ENCODE measurements around the gene CCNY.

The CCNY gene

DNA sequence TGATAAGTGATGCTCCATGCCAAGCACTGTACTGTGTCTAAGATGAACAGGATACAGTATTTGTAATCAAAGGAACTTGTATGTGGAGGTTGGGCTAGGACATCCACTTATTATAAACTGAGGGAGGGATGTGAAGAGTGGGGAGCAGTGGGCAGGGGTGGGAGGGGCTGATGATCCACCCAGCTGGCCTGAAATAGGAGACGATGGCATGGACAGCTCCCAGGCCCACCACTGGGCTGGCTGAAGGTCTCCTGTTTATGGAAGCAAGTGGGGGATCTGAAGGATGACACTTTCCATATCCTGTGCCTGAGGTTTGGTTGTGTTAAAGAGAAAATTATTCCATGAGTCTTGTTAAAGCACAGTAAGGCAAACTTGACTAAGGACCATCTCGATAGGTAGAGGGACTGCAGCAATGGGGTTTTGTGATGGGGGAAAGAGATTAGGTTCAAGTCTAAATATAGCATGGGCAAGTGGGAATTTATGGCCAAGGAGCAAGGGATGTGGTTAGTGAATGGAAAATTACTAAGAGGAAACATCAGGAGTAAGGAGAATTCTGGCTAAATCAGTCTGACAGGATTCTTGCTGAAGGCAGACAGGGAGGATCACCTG lies 124.6 kb downstream of the CCNY start:
- DNase-seq, result no peak

DNA sequence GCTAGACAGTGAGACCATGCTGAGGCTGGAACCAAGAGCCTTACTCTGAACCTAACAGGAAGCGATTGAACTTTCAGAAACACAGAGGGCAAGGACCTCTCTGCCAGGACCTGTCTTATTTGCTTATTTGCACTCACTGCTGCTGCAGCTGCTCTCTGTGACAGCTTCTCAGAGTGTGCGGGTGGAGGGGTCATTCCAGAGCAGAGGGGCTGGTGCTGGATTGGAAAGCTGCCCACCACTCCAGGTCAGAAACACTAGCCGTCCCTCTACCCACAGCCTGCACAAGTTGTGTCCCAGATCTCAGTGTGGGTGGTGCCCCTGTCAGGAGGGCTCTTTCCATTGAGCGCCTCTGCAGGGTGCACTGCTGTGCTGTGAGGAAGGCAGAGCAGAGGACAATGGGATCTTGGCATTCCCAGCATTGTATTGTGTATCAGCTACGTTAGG lies 126.2 kb downstream of the CCNY start:
- no peak for DNase-seq

DNA sequence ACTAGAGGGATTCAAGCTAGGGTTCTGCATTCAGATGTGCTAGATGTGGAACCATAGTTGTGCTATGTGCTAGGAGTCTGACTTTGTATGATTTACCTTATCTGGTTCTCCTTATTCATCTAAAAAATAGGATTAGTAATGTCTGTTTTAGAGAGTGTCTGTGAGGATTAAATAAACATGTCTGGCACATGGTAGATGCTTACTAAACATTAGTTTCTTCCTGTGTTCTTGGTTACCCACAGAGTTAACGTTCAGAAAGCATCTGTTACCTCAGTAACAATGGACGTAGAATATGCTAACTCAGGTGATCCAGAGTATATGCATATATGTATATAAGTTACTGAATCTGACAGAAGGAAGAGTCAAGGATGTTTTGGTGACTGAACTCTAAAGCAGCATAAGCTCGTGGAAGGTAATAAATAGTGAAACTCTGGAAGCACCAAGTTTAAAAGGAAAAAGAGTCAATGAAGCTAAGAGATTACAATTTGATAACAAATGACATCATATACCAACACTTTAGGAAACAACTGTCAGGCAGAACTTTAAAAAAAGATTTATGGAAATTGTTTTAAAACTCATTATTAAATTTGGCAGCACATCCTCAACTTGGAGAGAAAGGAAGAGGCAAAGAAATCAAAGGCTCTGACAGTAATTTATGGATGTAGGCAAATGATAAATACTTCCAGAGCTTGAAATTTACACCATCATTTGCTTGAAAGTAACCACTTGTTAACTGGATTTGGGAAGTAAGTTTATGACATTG lies 127.0 kb downstream of the CCNY start:
- no peak for DNase-seq

DNA sequence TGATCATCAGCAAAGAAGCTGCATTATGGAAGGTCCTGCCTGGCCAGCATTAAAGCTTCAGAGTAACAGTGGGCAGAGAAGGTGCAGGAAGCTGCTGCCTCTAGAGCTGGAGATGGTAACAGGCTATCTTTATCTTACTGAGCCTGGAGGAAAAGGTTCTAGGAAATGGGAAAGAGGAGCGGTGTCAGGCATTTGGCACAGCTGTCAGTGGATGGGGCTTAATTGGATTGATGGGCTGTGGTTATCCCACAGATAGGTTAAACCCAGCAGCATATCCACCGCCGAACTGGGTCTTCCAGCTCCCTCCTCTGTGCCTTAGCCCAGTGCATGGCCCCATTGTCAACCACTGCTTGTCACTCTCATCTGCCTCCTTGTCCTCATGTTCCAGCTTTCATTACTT lies 127.6 kb downstream of the CCNY start:
- DNase-seq, result no peak

DNA sequence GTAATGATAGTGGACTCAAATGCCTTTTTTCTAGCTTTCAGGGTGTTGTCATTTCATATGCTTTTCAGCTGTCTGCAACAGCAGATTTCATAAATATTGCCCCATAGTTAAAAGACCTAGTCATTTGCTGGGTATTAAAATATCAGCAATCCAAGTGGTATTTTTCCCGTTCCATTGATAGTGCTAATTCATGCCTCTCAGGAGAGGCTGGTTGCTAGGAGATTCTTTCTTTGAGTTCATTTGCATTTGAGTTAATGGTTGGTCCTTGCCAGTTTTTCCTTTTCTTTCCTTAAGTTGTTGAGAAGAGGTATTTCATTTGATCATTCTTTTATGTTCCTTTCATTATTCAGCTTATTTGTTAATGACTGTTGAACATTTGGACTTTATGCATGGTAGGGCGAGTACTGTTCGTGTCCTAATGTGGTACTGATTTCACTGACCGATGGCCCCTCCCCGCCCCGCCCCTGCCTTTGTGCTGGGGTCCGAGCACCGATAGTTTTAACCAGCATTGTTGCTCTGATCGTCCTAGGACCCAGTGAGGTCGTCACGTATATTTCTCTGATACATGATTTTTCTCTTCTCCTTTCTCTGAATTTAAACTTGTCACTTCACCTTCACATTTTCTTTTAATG lies 128.6 kb downstream of the CCNY start:
- no peak for DNase-seq

DNA sequence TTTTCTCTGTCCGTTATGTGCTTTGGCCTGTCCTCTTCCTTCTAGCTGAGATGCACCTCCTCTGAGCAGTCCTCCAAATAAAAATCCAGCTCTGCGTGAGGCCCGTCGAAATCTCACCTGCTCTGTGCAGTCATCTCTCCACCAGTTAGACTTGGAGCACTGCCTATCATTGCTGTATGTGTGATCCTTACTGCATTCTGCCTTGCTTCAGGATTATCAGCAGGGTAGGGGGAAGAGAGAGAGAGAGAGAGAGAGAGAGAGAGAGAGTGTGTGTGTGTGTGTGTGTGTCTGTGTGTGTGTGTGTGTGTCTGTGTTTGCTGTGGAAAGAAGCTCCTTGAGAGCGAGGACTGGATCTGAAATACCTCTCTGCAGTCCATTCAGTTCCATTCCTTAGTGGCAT lies 129.4 kb downstream of the CCNY start:
- DNase-seq, result no peak

DNA sequence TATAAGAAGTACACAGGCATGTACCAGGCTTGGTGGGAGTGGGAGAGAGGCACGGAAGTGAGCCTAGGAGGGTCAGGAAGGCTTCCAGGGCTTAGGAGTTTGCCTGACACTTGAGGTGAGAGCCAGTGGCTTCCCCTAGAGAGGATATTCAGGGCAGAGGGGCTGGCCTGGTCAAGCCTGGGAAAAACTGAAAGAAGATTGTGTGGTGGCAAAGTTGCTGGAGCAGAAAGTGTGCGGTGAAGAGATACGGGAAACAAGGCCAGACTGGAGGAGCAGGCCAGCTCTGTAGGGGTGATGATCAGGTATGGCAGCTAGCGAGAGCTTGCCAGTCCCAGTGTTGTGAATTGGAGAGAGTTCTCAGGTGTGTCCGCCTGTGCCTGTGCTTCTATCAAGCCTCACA lies 129.9 kb downstream of the CCNY start:
- DNase-seq, result no peak

DNA sequence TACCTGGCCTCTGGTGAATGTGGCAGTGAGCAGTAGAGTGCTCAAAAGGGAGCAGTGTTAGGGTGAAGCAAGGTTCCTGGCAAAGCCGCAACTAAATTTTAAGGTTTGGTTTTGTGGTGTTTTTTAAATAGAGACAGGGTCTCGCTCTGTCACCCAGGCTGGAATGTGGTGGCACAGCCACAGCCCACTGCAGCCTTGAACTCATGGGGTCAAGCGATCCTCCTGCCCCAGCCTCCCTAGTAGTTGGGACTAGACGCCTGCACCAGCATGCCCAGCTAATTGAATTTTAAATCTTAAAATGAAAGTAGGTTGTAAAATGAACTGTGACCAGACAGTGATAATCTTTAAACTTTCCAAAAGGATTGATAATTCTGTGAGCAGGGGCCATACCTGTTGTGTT lies 130.4 kb downstream of the CCNY start:
- no peak for DNase-seq

DNA sequence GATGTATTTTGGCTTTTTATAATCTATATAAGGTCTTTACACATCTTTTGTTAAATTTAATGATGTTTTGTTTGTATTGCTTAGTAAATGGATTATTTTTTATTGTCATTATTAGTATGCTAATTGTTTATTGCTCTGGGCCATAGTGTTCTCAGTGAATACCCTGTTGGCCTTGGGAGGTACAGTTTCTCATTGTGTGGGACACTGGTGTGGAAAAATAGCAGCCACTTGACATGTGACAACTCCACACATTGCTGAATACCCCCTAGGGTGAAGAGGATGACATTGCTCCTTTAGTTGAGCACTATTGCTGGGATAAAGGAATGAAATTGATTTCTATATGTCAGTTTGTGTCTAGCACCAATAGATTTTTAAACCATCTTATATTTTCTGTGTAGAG lies 130.9 kb downstream of the CCNY start:
- DNase-seq, result no peak

DNA sequence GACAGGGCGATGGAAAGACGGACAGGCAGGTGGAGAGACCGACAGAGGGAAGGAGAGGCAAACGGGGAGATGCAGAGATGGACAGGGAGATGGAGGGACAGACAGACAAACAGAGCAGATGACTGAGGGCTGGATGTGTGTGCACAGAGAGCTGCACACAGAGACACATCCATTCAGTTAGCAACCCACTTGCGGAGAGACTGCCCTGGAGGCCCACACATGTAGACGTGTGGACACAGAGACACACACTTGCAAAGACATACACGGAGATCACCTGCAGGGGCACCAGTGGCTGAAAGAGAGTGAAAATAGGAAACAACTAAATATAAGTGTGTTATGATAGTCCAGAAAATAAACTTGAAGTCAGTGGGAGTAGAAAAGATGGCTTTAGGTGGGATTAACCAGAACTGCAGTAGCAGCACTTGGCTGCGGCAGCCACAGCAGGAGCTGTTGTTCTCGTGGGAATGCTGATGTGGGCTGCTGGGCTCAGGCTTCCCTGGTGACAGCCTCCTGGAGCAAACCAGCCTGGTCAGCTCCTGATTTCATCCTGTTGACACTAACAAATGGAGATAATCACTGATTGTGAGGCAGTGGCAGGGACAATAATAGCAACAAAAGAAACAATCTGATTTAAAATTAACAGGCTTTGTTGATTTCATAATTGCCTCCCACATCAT lies 134.1 kb downstream of the CCNY start:
- no peak for DNase-seq

DNA sequence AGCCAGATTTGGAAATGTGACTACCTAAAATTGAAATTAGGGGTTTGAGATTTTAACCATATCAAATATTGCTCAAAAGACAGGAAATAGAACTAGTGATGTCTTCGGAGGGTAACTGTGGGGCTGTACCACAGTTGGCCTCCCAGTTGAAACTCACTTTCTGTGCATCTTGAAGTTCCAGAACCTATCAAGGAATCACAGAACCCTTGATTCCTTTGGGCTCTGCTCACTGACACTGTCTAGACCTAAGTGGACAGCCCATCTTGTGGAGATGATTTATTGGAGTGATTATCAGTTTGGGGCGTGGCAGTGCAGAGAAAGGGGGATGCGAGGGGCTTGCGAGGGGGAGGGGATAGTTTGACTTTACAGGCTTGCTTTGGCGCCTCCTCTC lies 134.6 kb downstream of the CCNY start:
- no peak for DNase-seq

DNA sequence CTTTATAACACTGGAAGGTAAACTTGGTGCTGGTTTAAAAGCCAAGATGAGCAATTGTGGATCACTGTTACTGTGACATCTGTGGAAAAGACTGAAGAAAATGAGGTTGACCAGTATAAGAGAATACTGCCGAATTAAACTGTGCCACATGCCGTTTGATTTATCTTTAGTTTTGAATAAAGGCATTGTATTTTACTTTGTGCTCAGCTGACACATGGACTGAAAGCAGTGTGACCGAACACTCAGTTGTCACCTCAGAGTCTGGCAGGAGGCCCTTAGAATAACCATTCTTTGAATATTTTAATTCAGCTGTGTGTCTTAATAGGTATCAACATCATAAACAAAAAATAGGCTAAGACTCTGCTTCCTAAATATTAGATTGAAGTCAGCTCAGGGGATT lies 135.1 kb downstream of the CCNY start:
- no peak for DNase-seq

DNA sequence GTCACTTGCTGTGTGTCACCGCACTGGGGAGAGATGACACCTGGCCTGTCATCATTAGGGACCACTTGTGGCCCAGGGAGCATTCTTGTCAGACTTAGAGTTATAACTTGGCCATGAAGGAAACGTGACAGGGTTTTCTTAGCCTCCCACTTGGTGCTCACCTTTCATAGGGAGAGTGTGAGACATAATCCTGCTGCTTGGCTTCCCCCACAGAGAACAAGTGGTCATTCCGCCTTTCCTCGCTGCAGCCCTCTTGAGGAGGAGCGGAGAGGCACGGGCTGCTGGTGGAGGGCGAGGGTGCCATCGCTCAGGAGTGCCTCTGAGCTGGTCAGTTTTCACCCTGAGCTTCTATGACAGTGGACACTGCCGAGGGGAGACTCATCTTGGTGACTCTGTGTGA lies 143.8 kb downstream of the CCNY start:
- no peak for DNase-seq

DNA sequence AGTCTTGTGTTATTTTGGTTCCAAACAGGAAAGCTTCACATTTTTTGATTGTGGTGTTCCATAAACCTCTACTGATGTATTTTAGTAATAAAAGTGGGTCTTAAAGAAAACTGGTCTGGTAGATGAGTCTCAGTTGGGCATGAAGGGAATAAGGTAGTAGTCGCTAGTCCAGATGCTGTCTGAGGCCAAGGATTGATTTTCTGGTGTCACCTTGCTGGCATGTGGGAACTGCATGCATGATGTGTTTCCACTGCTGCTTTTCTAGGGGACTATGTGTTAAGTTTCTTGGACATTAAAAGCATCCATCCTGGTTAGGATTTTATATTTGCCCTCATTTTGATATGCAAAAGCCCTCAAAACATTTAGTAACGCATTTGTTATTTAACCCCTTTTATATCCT lies 145.1 kb downstream of the CCNY start:
- DNase-seq, result no peak

DNA sequence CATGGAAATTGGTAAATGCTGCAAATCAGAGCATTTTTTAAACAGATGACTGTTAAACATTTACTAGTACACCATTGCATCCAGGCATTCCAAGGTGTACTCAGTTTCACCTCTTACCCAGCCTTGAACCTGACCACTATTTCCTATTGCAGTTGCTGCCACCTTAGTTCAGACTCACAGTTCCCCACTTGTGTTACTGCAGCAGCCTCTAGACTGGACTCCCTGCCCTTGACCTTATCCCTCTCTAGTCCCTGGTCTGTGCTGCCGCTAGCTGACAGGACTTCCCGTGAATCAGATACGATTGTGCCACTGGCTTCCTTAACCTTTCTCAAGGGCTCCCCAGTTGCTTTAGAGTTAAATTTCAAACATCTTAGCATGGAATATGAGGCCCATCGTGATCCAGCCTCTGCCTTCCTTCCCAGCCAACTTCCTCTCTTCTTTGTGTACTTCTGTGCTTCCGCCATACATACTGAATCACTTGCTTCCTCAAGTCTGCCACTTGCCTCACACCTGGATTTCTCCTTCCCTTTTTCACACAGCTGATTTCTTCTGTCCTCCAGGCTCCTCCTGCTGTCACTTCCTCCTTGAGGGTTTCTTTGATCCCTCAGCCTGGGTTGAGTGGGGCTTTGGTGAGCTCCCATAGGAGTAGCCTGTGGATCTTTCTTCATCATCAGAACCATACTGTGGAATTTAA lies 150.1 kb downstream of the CCNY start:
- DNase-seq, result no peak

DNA sequence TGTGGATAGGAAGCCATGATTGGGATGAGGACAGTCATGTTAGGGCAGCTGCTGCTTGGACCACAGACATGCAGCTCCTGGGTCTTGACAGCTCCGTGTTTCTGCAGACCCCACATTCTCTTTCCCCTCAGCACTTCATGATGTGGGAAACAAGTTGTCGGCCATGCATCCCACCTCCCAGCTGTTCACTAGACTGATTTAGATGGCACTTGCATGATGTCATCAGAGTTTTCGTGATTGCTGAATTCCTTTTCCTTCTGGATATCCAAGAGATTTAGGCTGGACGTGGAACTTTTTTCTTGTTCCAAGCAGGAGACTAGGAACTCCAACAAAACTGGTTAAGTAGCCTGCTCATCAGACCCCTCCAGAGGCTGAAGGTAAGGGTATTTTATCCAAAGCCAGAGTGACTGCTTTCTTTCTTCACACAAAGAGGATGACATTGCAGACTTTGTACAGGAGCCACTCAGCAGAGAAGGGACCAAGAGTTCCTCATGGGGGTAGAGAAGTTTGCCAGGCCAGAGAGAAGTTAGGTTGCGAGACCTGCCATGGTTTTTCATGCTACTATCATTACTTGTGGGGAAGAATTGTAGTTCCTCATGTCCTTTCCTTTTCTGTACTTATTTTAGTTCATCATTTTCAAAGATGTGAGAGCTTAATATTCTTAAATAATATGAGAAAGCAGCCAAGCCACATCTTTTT lies 151.2 kb downstream of the CCNY start:
- DNase-seq, result no peak

DNA sequence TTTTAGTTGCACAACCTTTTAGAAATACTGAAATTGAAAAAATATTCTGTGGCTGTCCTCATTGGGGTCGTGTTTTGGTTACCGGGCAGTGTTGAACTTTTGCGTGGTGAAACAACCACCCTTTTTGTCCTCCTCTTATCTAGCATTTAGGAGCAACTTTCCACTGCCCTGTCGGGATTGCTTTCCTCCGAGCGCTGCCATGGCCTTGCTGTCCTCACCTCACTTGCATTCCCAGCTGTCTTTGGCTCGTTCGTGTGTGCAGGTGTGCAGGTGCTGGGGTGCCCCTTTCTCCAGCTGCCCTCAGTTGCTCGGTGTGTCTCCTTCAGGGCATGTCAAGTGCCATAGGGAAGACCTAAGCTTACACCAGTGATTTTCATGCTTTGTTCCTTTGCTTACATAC lies 151.9 kb downstream of the CCNY start:
- no peak for DNase-seq

DNA sequence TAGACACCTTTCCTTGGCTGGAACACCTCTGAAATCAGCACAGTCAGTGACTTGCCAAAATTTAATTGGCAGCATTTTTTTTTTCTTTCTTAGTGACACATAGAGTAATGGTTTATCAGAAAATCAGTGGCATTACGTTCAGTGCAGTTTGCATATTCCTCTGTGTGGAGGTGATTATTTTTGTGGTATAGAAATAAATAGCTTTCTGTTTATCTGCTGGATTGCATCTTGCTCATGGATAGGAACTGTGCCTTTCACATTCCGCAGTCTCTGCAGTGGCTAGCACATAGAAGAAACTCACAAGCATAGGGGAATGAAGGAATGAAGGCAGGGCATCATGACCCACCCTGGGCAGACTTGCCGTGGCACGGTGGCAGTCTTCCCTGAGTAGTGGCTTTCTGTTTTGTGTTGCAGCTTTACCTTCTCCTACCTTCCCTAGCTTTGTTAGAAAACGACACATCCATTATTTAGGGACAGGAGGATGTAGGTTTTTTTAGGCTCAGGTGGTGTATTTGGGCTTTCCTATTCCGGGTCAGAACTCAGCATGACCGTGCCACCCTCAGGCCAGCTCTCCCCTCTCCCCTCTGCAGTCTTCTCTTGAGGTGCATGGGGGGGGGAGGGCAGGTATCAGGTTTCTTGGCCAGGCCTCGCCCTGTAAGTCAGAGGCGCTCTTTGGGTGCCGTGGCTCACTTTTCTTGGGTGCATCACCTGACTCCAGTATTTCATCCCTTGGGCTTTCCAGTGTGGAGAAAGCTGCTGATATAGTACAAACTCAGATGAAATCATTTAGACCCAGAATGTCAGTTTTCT lies 156.3 kb downstream of the CCNY start:
- DNase-seq, result no peak

DNA sequence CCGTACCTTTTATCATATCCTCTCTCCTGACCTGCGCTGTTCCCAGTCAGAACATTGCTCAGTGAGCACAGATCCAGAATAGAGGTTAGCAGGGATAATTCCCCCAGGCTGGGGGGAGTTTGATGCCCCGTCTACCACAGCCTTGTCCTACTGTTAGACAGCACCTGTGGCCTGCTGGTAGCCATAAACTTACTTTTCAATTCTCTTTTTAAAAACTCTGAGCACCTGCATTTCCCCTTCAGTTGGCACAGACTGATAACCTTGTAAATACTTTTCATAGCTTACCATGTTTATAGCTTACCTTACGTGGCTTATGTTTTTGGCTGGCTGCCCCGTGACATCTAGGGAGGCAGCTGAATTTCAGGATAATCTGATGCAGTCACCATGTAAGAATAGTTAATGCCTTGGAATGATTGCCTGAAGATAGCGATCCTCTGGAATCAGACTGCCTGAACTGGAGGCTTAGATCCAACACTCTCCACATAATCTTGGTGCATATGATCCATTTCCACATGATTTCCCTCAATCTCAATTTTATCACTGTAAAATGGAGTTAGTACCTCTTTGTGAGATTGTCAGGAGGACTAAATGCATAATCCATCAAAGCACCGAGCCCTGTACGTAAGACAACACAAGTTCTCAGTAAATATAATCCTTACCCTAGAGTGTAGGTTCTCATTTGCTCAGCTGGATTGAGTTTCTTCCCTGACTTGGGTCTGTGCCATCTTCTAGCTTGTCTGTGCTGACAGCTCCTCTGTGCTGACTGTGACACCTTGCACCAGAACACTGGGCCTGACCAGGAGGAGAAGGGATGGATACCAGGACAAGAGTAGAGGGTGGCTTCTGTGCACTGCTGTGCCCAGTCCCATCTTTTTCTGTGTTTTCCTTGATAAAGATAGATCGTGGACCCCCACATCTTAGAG lies 157.1 kb downstream of the CCNY start:
- DNase-seq, result no peak

DNA sequence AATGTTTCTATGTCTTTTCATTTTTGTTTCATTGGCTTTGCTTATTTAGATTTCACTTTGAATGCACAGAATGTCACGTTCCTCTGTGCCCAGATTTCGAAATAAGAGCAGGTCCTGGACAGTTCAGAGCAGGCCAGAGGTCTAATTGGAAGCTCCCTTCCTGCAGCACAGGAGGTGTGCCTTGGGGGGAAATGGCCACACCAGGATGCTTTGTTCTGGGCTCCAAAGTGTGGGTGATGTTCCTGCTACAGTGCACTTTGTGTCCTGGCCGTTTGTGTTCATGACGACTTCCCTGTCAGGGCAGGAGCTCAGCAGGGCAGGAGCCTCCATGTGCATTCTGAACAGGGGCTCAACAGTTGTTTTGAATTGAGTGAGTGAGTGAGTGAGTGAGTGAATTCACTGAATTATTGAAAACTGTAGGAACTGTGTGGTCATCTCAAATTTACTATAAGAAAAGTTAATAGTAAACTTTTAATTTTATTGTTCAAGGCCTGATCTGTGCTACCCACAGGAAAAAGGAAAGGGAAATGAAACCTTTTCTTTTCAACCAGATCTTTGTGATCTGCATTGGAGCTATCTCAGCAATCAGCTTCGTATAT lies 159.3 kb downstream of the CCNY start:
- no peak for DNase-seq

All from activated T-cell treated with anti-CD3 and anti-CD28 coated beads, Interleukin-2, amount 50 U/mL, for 1 hour (primary cell).